NB4 (cell line): Measurements from ENCODE around the gene BNIP3.

ENCODE experiments used
- DNase-seq: peaks from one replicate; pipeline ENCODE4 v3.0.0; 2010; ENCODE audit warnings: low read depth
- H3K4me3 ChIP-seq: one replicate; pipeline ENCODE4 v1.5.1; 2011; ENCODE audit warnings: mild to moderate bottlenecking, low read depth, low read length, moderate library complexity
- MYC ChIP-seq: IDR thresholded peaks from 2 replicates; pipeline ENCODE4 v1.6.1; 2011; ENCODE audit warnings: low read depth, low read length
- POLR2A ChIP-seq: IDR thresholded peaks from 2 replicates; pipeline ENCODE4 v1.6.1; 2011; ENCODE audit warnings: mild to moderate bottlenecking; ENCODE audit not compliant: insufficient read length; ENCODE audit errors: extremely low read depth
- TF ChIP-seq, protein P1 (sequence below): IDR thresholded peaks from 2 replicates; pipeline ENCODE4 v1.6.1; 2011; ENCODE audit warnings: low read depth, low read length
- TF ChIP-seq, protein P2 (sequence below): IDR thresholded peaks from one replicate; pipeline ENCODE4 v1.5.1; 2012; ENCODE audit warnings: low read depth, low read length

The BNIP3 gene

DNA sequence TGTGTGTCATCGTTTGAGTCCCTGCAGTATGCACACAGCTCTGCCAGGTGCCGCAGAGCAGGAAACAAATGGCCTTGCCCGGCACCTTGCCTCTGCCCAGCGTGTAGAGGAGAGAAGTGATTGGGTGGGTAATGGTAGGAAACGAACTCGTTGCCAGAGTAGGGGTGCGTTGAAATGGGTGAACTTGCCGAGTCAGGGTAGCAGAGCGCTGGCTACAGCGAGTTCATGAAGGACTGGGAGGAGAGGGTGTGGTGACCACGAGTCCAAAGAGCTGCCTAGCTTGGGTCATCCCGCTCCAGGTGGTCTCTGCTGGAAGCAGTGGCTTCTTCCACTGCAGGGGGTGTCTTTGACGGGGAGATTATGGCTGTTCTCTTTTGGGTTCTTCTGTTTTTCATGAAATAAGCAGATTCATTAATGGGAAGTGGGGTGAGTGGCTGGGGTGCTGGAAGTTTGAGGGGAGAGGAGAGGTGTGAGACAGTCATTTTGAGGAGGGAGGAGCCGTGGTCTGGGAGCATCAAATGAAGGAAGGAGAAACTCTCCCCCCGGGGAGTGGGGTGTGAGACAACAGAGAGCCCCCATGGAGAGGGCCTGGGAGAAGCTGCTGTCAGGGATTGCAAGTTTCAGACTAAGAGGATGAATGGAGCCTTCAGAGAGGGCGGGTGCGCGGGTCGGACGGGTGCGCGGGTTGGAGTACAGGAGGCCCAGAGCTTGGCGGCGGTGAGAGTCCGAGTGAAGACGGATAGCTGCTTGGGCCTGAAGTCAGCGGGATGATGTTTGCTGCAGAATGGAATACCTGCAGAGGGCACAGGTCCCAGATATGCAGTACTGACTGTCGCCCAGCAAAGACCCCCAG is 54.8 kb downstream of the BNIP3 start:
- no peak overlapping the region for H3K4me3 ChIP-seq
- TF ChIP-seq POLR2A (no peak), MYC (no peak)
- TF ChIP-seq, protein P1, sequence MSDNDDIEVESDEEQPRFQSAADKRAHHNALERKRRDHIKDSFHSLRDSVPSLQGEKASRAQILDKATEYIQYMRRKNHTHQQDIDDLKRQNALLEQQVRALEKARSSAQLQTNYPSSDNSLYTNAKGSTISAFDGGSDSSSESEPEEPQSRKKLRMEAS = no peak
- DNase-seq = peak; percentile 44

DNA sequence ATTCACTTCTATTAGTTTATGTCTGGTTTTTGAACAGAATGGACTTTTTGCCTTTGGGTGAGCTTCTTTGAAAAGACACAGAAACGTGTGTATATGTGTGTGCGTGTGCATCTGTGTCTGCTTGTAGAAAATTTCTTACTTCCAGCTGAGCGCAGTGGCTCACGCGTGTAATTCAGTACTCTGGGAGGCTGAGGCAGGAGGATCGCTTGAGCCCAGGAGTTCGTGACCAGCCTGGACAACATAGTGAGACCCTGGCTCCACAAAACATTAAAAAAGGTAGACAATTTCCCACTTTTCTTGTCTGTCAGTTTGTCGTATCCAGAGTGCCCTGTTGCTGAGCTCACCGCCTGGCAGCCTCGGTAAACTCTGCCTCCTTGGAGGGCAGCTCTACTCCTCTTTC is 55.5 kb downstream of the BNIP3 start:
- no peak overlapping the region for H3K4me3 ChIP-seq
- no peak for DNase-seq
- TF ChIP-seq, protein P1 = no peak
- TF ChIP-seq, protein P2, sequence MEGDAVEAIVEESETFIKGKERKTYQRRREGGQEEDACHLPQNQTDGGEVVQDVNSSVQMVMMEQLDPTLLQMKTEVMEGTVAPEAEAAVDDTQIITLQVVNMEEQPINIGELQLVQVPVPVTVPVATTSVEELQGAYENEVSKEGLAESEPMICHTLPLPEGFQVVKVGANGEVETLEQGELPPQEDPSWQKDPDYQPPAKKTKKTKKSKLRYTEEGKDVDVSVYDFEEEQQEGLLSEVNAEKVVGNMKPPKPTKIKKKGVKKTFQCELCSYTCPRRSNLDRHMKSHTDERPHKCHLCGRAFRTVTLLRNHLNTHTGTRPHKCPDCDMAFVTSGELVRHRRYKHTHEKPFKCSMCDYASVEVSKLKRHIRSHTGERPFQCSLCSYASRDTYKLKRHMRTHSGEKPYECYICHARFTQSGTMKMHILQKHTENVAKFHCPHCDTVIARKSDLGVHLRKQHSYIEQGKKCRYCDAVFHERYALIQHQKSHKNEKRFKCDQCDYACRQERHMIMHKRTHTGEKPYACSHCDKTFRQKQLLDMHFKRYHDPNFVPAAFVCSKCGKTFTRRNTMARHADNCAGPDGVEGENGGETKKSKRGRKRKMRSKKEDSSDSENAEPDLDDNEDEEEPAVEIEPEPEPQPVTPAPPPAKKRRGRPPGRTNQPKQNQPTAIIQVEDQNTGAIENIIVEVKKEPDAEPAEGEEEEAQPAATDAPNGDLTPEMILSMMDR = no peak
- TF ChIP-seq MYC (no peak), POLR2A (no peak)

DNA sequence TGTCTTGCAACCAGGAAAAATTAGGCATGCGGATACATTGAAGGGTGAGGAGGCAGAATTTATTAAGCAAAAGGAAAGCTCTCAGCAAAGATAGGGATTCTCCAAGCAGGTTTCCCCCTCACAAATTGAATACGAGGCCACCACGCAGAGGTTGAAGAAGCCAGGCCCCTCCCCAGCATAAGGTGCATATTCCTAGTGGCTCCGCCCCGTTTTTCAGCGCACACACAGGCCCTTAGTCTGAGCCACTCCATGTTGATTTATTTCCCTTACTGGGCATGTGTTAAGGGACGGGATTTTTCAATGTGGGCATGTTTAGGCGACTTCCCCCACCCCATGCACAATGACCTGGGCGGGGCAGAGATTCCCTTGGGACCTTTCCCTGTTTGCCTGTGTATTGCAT is 56.0 kb downstream of the BNIP3 start:
- no peak overlapping the region for H3K4me3 ChIP-seq
- DNase-seq = no peak
- TF ChIP-seq POLR2A = no peak
- TF ChIP-seq, protein P2 = no peak
- TF ChIP-seq, protein P1 = no peak
- no peak for TF ChIP-seq MYC

DNA sequence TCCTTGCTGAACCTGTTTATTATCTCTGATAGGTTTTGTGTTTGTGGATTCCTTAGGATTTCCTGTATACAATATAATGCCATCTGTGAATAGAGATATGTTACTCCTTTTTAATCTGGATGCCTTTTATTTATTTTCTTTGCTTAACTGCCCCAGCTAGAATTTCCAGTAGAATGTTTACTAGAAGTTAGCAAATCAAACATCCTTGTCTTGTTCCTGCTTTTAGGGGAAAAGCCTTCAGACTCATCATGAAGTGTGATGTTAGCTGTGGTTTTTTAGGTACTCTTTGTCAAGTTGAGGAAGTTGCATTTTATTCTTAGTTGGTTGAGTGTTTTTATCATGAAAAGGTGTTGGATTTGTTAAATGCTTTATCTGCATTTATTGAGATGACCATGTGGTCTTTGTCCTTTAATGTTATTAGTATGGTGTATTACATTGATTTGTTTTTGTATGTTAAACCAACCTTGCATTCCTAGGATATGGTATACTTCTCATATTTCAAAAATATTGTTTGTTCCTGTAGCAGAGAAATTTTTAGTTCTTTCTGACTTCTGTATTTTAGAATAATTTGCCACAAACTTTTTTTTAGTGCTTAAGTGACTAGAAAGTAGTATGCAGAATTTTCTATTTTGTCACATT is 56.6 kb downstream of the BNIP3 start:
- H3K4me3 ChIP-seq = no peak overlapping the region
- TF ChIP-seq POLR2A (no peak), MYC (no peak)
- TF ChIP-seq, protein P1 = no peak
- TF ChIP-seq, protein P2 = no peak
- DNase-seq = peak; percentile 49

DNA sequence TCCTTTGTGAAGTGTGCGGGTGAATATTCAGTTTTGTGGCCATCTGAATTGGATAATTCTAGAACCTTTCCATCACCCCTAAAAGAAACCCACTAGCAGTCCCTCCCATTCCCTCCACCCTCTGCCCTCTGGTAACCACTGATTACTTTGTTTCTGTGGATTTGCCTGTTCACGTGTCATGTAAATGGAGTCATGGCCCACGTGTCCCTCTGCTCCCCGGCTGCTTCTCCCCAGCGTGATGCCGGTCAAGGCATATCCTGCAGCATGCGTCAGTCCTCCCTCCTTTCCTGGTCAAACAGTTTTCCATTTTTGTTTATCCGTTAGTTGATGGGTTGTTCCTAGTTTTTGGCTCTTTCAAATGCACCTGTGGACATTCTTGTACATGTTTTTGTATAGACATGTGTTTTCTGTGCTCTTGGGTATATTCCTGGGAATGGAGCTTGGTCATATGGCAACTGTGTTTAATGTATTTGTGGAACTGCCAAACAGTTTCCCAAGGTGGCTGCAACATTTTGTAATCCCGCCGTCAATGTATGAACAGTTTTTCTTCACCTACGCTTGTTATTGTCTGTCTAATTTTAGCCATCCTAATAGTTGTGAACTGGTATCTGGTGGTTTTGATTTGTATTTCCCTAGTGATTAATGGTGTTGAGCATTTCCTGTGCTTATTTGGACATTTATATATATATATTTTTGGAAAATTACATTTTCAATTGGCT is 58.5 kb downstream of the BNIP3 start:
- DNase-seq = no peak
- TF ChIP-seq, protein P2 = no peak
- TF ChIP-seq MYC = no peak
- TF ChIP-seq, protein P1 = no peak
- no peak overlapping the region for H3K4me3 ChIP-seq

DNA sequence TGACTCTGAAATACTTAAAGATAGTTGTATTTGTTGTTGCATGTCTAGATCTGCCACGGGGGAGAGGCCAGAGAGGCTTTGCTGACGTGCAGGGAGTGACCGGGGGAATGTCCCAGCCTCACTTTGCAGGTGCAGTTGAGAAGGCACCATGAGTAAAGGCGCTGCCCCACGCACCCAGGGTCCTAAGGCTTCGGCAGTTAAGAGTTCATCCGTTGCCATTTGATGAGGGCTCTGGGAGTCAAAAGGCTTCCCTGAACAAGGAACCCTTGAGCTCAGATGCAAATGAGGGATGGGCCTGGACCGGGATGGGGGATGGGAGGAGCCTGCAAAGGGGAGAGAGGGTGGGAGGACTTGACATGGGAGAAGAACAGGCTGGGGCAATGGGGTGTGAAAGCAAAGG is 60.5 kb downstream of the BNIP3 start:
- TF ChIP-seq, protein P1 = no peak
- TF ChIP-seq POLR2A (no peak), MYC (no peak)
- TF ChIP-seq, protein P2 = no peak
- DNase-seq = no peak
- H3K4me3 ChIP-seq = no peak overlapping the region
